Activated CD4-positive, alpha-beta T cell treated with anti-CD3 and anti-CD28 coated beads, Interleukin-2, Interleukin-4, amounts not matched to agents 100 ng/mL and 50 ng/mL, durations not matched to agents 16 hours and 8 hours (primary cell): ENCODE data around the gene CNTROB.
"Not testable (repeated sequence)": the region's sequence is repeated elsewhere in the genome, so short reads cannot be mapped to it uniquely, and the experiment has no call there.

Source experiments
- DNase-seq: peaks from one replicate; pipeline ENCODE4 v3.0.0-alpha.2; 2020; ENCODE audit warnings: low spot score

Gene CNTROB

DNA sequence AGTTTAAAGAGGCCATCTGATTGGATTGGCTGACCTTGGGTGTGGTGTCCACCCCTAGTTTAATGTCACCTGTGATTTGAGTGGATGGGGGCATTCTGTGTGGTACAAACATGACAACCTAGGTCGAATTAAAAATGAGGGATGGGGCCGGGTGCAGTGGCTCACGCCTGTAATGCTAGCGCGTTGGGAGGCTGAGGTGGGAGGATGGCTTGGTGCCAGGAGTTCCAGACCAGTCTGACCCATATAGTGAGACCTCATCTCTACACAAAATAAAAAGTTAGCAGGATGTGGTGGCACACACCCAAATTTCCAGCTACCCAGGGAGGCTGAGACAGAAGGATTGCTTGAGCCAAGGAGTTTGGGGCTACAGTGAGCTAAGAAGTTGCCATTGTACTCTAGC is 14.4 kb downstream of the CNTROB start:
- DNase-seq, result no peak

DNA sequence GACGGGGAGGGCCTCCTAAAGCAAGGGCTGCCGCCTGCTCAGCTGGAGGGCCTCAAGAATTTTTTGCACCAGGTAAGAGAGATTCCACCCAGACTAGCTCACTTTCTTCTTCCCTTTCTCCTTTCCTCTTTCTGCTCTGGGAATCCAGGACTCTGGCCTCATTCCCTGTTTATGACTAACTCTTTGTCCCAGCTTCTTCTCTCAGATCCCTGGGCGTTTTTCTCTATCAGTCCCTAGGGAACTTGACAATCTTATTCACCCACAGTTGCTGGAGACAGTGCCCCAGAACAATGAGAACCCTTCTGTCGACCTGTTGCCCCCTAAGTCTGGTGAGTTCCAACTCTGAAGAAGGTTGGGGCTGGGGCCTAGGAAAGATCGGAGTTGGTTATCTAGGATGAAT is 15.6 kb downstream of the CNTROB start:
- DNase-seq, result no peak

DNA sequence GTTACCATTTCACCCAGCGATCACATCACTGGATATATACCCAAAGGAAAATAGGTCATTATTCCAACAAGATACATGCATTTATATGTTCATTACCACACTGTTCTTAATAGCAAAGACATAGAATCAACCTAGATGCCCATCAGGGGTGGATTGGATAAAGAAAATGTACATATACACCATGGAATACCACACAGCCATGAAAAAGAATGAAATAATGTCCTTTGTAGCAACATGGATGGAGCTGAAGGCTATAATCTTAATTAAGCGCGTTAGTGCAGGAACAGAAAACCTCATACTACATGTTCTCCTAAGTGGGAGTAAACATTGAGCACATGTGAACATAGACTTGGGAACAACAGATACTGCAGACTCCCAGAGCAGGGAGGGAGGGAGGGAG is 18.6 kb downstream of the CNTROB start:
- no peak for DNase-seq

DNA sequence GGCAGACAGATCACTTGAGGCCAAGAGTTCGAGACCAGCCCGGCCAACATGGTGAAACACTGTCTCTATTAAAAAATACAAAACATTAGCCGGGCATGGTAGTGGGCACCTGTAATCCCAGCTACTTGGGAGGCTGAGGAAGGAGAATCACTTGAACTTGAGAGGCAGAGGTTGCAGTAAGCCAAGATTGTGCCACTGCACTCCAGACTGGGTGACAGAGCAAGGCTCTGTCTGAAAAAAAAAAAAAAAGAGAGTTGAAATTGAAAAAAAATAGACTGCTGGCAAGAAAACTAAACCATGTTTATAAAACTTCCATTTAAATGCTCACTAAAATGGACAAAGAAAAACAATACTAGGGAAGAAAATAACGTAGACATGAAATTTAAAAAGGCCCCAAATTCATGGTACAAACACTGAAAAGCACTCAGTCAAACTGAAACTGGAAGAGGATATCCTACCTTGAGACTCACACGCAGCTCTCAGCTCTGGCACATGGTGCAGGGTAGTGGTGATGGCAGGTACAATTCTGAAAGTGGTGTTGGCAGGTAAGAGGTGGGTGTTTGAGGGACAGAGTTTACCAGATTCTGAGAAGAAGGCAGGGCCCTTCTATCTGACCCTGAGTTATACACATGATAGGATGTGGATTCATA is 19.3 kb downstream of the CNTROB start:
- DNase-seq, result peak; percentile 81

DNA sequence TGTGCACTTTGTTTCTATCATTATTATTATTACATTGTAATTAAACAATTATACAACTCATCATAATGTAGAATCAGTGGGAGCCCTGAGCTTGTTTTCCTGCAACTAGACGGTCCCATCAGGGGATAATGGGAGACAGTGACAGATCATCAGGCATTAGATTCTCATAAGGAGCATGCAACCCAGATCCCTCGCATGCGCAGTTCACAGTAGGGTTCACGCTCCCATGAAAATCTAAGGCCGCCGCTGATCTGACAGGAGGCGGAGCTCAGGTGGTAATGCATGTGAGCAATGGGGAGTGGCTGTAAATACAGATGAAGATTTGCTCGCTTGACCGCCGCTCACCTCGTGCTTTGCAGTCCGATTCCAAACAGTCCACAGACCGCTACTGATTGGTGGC is 21.3 kb downstream of the CNTROB start:
- DNase-seq, result not testable (repeated sequence)

DNA sequence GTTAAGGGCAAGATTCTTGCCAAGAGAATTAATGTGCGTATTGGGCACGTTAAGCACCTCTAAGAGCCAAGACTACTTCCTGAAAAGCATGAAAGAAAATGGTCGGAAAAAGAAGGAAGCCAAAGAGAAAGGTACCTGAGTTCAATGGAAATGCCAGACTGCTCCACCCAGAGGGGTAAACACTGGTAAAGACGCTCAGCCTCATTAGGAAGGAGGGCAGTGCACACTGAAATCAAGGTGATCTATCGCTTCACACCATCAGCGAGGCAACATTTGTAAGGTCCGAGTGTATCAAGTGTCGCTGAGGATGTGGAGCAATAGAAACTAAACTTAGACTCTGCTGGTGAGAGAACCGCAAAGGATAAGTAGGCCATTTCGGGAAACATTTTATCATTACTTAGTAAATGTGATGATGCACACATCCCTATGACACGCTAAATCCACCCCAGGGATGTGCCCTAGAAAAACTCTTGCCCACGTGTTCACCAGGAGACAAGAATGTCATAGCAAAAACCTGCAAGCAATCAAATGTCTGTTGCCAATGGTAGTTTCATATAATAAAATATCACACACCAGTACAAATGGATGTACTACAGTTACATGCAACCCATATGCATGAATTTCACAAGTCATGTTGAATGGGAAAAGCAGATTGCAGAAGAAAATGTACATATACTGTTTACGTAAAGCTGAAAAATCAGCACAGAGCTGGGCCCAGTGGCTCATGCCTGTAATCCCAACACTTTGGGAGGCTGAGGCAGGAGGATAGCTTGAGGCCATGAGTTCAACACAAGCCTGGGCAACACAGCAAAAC is 23.6 kb downstream of the CNTROB start:
- DNase-seq, result no peak

DNA sequence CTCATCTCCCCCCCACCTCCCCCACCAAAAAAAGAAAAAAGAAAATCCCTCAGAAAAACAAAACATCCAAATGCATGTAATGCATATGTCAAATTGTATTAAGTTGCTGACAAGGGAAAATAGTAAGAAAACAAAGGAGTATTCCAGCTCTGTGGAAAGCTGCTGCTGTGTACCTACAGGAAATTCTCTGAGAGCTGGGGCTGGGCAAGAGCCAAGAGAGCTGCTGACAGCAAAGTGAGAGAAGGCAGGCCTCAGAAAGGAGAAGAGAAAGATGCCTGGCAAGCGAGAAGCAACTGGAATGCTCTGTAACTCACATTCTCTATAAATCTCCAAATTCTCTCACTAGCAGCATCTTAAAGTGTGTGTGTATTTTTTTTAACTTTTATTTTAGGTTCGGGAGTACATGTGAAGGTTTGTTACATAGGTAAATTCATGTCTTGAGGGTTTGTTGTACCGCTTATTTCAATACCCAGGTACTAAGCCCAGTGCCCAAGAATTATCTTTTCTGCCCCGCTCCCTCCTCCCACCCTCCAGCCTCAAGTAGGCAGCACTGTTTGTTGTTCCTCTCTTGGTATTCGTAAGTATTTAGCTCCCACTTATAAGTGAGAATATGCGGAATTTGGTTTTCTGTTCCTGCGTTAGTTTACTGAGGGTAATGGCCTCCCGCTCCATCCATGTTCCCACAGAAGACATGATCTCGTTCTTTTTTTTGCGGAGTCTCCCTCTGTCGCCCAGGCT is 24.4 kb downstream of the CNTROB start:
- no peak for DNase-seq

DNA sequence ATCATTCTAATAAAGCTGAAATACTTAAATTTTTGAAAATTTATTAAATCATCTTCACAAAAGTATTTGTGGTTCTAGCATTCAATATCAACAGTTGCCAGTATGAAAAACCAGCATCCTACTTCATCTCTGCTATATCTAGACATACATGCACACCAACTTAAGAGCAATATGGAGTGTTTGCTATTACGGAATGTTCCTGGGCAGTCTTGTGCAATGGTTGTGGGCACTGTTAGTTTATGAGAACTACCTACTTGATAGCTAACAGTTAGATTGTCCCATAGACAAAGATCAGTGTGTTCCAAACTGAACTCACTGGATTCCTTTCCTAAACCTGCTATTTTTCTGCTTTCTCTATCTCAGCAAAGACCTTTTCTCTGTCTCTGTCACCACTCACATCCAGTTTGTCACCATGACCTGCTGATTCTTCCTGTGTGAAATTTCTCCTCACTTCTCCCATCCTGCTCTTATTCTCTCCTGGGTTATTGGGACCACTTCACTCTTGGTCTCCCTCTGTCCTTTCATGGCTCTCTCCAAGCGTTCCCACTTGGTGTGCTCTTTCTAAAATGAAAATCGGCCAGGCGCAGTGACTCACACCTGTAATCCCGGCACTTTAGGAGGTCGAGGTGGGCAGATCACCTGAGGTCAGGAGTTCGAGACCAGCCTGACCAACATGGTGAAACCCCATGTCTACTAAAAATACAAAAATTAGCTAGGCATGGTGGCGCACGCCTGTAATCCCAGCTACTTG is 27.7 kb downstream of the CNTROB start:
- DNase-seq, result no peak

DNA sequence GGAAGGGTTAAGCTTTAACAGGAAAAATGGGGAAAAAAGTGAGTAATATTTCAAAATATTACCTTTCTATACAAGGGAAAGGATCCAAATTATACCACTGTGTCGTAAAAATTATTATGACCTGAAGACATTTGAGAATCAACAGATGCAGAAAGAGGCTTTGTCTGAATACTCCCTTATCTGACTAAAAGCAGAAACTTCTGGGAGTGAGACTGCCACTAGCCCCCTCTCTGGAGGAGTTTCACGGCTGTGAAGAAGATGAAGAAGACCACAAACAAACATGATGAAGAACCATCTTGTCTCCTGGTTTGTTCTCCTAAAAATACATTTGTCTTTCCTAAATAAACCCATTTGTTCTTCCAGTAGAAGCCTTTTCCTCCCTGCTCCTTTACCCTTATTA is 29.4 kb downstream of the CNTROB start:
- no peak for DNase-seq

DNA sequence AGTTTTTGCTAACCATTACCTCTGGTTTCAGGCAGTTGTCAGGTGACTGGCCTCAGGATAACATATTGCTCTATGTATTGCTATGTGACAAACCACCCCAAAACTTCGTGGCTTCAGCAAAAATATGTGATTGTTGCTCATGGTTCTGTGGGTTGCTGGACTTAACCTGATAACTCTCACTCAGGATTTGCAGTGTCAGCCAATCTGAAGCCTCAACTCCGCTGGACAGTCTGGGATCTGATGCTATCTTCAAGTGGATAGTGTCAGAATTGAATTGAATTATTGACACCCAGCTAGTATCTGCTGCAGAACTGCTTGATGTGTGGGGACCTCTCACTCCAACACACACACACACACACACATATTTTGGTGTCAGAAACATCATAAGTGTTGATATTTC is 35.7 kb downstream of the CNTROB start:
- DNase-seq, result no peak

DNA sequence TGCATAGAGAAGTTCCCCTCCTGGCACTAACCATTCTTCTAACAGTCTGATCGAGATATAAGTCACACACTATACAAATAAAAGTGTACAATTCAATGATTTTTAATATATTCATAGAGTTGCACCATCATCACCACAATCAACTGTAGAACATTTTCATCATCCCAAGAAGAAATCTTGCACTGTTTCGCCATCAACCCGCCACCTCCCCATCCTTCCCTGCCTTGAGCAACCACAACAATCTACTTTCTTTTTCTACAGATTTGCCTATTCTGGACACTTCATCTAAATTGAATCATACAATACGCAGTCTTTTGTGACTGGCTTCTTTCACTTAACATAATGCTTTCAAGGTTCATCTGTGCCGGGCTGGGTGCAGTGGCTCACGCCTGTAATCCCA is 37.4 kb downstream of the CNTROB start:
- DNase-seq, result no peak

DNA sequence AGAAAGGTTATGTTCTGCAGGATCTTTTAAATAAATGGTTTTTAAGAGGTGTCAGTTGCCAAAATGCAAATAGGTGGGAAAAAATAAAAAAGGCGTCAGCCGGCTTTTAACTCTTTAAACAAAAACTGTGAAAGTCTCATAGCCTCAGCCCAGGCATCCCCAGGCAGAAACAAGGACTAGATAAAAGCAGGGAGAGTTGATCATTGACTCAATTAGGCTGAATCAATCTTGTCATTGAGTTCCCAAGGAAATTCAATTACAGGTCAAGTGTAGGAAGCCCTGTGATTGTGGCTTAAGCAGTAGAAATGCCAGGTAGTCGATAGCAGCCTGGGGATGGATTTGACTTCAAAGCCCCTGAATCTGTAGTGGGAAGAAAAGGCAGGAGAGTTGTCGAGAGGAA is 39.6 kb downstream of the CNTROB start:
- DNase-seq, result no peak

DNA sequence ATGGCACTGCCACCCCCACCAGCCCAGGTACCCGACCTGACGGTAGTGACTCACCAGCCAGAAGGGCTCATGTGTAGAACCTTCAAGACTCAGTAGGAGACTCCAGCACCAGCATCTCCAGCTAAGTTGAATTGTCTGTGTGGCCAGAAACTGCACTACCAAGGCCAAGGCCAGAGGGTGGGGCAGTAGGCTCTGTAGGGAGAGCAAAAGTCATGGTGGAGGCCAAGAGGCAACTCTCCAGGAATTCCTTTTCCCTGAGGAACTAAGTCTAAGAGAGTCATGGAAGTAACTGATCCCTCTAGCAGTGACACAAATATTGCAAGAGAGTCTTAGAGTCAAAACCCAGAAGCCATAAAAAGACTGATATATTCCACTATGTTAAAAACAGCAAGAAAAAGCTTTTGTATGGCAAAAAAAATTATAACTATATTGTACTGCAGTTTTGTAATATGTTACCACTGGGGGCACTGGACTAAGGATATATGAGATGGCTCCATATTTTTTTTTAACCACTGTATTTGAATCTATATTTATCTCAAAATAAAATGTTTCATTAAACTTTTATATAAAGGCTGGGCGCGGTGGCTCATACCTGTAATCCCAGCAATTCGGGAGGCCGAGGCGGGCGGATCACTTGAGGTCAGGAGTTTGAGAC is 40.3 kb downstream of the CNTROB start:
- no peak for DNase-seq

DNA sequence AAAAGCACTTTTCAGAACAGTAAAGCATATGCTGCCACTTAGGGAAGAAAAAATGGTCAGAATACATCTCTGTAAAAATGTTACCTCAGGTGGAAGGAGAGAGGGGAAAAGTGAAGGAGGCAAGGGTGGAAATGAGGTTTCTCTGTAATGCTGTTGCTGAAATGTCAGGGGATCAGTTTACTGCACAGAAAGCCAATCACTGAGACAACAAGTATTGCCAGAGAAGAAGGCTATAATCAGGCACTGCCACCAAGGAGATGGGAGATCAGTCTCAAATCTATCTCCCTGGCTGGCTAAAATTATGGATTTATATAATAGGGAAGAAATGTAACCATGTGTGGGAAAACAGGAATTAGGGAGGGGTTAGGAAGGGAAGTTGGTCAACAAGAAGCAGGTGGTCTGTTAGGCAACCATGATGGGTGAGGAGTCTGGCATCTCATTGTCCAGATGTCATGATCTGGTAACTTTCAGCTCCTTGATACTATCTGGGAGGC is 42.7 kb downstream of the CNTROB start:
- DNase-seq, result no peak

DNA sequence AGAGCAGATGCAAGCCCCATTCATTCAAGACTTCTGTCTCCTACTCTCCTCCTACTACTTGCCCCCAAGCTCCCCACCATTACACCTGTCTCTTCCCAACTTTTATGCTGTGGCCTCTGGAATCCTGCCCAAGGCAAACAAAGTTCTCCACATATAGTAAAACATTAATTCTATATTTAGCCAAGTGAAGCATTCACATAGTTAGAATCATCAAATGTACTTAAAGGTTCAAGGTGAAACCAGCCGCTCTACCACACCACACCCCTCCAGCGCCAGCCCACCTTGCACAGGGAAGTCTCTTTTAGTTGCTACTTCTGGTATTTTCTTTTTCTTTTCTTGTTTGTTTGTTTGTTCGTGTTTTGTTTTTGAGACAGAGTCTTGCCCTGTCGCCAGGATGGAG is 45.0 kb downstream of the CNTROB start:
- DNase-seq, result no peak

DNA sequence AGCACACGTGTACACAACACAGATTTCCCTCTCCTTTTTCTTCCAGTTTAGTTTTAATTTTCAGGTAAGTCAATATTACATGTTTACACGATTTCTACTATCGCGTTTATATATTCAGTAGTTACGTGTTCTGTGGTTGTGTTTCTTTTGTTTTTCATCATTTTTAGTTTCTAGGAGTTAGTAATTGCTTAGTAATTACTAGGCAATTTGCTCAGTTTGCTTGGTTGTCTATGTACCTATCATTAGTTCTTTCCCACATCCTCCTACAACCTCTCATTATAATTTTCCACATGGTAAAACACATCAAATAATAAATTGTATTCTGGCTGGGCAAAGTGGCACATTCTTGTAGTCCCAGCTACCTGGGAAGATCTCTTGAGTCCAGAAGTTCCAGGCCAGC is 45.8 kb downstream of the CNTROB start:
- no peak for DNase-seq

DNA sequence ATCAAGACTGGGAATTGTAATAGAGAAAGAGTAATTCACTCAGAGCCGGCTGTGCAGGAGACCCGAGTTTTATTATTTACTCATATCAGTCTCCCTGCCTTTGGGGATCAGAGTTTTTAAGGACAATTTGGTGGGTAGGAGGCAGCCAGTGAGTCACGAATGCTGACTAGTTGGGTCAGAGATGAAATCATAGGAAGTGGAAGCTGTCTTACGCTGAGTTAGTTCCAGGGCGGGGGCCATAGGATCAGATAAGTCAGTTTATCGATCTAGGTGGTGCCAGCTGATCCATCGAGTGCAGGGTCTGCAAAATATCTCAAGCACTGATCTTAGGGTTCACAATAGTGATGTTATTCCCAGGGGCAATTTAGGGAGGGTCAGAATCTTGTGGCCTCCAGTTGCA is 50.2 kb downstream of the CNTROB start:
- DNase-seq, result peak; percentile 22

DNA sequence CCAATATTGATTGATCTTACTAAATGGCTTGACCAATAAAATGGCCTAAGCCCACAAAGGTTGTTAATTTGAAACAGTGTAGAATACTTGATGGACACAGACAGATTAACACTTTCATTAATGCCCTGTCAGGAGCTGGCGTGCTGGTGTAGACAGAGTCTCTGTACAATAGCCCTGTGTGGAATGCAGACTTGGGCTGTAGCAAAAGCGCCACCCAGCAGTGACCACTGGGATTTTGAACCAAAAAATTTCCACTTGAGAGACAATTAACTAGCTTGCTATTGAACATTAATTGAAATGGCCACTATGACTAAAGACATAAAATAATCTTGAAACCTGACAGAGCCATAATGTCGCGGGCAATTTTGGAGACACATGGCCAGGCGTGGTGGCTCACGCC is 50.7 kb downstream of the CNTROB start:
- no peak for DNase-seq

DNA sequence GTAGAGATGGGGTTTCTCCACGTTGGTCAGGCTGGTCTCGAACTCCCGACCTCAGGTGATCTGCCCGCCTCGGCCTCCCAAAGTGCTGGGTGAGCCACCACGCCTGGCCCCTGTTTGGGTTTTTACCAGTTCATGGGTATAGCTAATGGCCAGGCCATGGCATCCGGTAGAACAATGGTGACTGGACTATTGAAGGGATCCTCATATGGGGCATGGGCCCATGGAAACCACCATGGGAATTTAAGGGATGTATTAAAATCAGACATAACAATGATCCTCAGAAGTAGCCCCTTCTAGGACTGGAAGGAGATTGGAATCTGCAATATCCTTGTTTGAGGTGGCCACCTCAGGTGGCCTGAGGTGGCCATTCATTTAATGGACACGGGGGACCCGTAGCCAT is 52.9 kb downstream of the CNTROB start:
- no peak for DNase-seq

DNA sequence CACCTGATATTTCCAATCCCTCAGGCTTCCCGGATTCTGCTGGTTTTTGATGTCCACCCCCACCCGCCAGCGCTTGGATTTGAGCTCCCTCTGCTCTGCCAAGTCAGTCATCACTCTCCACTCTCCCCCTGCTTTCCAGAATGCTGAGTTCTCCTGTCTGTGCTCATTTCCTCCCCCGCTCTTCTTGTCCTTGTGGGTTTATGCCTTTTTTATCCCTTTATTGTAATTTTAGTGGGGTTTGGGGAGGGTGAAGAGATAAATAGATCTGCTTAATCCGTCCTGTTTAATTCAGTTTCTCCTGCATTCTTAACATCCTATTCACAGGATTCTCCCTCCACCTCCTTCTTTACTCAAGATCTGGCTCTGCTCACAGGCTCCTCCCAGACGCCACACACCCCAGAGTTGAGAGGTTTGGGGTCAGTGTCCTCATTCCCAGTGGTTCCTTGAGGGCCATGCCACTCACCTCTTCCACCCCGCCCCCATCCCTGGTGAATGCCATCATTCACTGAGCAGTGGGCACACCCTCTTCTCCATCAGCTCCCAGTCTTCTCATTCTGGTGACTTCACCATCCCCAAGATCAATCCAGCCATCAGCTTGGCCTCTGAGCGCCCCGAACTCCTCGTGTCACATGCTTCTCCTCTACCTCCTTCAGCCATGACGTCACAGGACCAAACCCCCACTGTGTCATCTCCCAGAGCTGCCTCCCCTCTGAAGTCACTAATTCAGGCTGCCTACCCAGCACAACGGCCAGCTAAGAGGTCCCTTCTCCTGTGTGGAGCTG is 55.3 kb downstream of the CNTROB start:
- no peak for DNase-seq

DNA sequence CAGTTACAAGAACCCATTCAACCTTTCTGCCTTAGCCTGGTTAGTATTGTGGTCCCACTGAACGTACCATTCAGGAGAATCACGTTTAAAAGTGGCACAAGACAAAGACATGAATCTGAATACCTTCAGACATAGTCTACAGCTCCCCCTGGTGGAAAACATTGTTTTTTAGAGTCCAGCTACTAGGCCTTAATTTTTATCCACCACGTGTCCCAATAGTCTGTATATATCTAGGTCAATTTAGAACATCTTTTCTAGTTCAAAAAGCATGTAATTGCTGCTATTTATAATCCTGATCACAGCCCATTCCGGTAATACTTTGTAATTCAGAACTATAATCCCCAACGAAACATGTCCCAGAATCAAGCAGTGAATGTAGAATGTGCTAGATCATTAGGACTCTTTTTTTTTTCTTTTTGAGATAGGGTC is 56.8 kb downstream of the CNTROB start:
- peak; percentile 93 for DNase-seq
